ENCODE data around the gene TYROBP. TPM values are rescaled to one million over a fixed set of nuclear protein-coding genes. Genes with fewer than 3 reads are reported as not detected.
"Not testable (repeated sequence)": the region's sequence is repeated elsewhere in the genome, so short reads cannot be mapped to it uniquely, and the experiment has no call there.

TYROBP gene
- 0.26 TPM in 1 of 2 replicates, not detected in the other for total RNA-seq
- polyA plus RNA-seq = not detected in 2 replicates
- polyA plus RNA-seq (2012) = 0.31 TPM in 1 of 2 replicates, not detected in the other
- not detected in 2 replicates for polyA minus RNA-seq (ENCODE audit: low replicate concordance)

DNA sequence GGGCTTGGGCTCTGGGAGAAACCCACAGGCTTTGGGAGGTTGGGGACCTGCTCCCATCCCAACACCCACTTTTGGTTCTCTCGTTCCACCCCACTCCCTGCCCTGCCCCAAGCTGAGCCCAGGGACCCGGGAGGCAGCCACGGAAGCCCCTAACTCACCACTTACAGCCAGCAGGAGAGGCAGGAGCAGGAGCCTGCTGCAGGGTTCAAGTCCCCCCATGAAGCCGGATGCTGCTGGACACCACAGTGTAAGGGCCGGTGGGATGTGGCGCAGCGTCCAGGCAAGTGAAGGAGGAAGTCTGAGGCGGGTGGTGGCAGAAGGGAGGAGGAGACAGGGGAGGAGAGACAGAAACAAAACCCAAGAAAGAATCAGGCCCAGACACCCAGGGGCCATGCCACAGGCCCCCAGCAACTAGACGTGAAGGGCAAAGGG is at the start of gene TYROBP:
TSS of gene TYROBP (minus strand) at position 286 of the 432 bp plus-strand sequence. CDS start at position 219, 67 bp downstream.
- no peak within 1 kb of the TSS for H3K4me3 ChIP-seq (replicated peaks in 1 of 4; ENCODE audit: control extremely low read depth in 1 of 4, insufficient read depth in 1 of 4, low read depth in 3 of 4, low read length in 4 of 4)
- peaks cover 5% of the 10 kb centered on the region for H3K4me1 ChIP-seq (ENCODE audit: control insufficient read depth, extremely low read depth, insufficient read depth, low read length)
- no peak within 1 kb of the TSS for H3K4me2 ChIP-seq (ENCODE audit: extremely low read depth, insufficient read depth, low read length)
- no peaks in the 10 kb centered on the region for H4K20me1 ChIP-seq (ENCODE audit: control insufficient read depth, extremely low read depth, insufficient read depth, low read length)
- no peak for TF ChIP-seq EZH2 (IDR thresholded peaks at IDR 0.05; ENCODE audit: low read length, missing control alignments)
- TF ChIP-seq, protein P1, sequence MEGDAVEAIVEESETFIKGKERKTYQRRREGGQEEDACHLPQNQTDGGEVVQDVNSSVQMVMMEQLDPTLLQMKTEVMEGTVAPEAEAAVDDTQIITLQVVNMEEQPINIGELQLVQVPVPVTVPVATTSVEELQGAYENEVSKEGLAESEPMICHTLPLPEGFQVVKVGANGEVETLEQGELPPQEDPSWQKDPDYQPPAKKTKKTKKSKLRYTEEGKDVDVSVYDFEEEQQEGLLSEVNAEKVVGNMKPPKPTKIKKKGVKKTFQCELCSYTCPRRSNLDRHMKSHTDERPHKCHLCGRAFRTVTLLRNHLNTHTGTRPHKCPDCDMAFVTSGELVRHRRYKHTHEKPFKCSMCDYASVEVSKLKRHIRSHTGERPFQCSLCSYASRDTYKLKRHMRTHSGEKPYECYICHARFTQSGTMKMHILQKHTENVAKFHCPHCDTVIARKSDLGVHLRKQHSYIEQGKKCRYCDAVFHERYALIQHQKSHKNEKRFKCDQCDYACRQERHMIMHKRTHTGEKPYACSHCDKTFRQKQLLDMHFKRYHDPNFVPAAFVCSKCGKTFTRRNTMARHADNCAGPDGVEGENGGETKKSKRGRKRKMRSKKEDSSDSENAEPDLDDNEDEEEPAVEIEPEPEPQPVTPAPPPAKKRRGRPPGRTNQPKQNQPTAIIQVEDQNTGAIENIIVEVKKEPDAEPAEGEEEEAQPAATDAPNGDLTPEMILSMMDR (conservative IDR thresholded peaks at IDR 0.05 in 1 of 2, IDR thresholded peaks at IDR 0.05 in 1 of 2; ENCODE audit: low read depth in 1 of 2, low read length in 2 of 2) = no peak
- H3K9ac ChIP-seq (ENCODE audit: insufficient read depth, low read length) = no peak within 1 kb of the TSS
- no peaks in the 10 kb centered on the region for H3K9me3 ChIP-seq (ENCODE audit: control insufficient read depth, insufficient read depth, low read depth, low read length)
- no peak within 1 kb of the TSS for H2AFZ ChIP-seq (ENCODE audit: low read length)
- no peak for DNase-seq (ENCODE audit: low read depth in 2 of 2)
- H3K79me2 ChIP-seq (ENCODE audit: control insufficient read depth, insufficient read depth, low read length) = no peaks in the 10 kb centered on the region
- H3K36me3 ChIP-seq (ENCODE audit: control insufficient read depth, insufficient read depth, low read length) = no peaks in the 10 kb centered on the region
- H3K27ac ChIP-seq (ENCODE audit: insufficient read depth, low read length) = no peak within 1 kb of the TSS
- H3K27me3 ChIP-seq (ENCODE audit: control insufficient read depth, insufficient read depth, low read length) = no peaks in the 10 kb centered on the region

DNA sequence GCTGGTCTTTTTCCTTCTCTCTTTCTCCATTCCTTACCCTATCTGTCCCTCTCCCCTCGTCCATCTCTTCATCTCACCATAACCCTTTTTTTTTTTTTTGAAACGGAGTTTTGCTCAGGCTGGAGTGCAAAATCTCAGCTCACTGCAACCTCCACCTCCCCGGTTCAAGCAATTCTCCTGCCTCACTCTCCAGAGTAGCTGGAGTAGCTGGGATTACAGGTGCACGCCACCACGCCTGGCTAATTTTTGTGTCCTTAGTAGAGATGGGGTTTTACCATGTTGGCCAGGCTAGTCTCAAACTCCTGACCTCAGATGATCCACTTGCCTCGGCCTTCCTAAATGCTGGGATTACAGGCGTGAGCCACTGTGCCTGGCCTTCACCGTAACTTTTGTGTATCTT is 49.3 kb upstream of the TYROBP start:
- H3K4me3 ChIP-seq (replicated peaks in 1 of 4; ENCODE audit: control extremely low read depth in 1 of 4, insufficient read depth in 1 of 4, low read depth in 3 of 4, low read length in 4 of 4); H4K20me1 ChIP-seq (ENCODE audit: control insufficient read depth, extremely low read depth, insufficient read depth, low read length); H3K4me1 ChIP-seq (ENCODE audit: control insufficient read depth, extremely low read depth, insufficient read depth, low read length); DNase-seq (ENCODE audit: low read depth in 2 of 2); H3K9me3 ChIP-seq (ENCODE audit: control insufficient read depth, insufficient read depth, low read depth, low read length); H3K27ac ChIP-seq (ENCODE audit: insufficient read depth, low read length); H3K36me3 ChIP-seq (ENCODE audit: control insufficient read depth, insufficient read depth, low read length); H3K4me2 ChIP-seq (ENCODE audit: extremely low read depth, insufficient read depth, low read length); H3K9ac ChIP-seq (ENCODE audit: insufficient read depth, low read length); H3K79me2 ChIP-seq (ENCODE audit: control insufficient read depth, insufficient read depth, low read length); H2AFZ ChIP-seq (ENCODE audit: low read length): not testable (repeated sequence)
- peaks cover 26% of the 10 kb centered on the region for H3K27me3 ChIP-seq (ENCODE audit: control insufficient read depth, insufficient read depth, low read length)

DNA sequence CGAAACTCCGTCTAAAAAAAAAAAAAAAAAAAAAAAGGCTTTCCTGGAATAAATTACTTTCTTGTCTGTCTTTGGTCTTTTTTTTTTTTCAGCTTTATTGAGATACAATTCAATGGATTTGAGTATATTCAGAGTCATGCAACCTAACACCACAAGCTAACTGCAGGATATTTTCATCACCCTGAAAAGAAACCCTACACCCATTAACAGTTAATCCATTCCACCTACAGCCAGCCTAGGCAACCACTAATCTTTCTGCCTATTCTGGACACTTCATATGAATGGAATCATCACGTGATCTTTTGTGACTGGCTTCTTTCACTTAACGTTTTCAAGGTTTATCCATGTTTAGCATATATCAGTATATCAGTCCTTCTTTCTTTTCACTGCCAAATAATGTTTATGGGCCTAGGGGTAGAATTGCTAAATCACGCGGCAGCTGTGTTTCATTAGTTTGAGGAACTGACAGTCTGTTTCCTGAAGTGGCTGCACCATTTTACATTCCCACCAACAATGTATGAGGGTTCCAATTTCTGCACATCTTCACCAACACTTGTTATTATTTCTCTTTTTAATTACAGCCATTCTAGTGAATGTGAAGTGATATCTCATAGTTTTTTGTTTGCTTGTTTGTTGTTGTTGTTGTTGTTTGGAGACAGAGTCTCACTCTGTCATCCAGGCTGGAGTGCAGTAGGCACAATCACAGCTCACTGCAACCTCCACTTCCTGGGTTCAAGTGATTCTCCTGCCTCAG is 48.0 kb upstream of the TYROBP start:
- Histone ChIP-seq H2AFZ (ENCODE audit: low read length) (no peak overlapping the region), H3K4me3 (replicated peaks in 1 of 4; ENCODE audit: control extremely low read depth in 1 of 4, insufficient read depth in 1 of 4, low read depth in 3 of 4, low read length in 4 of 4) (no peak overlapping the region), H3K9me3 (ENCODE audit: control insufficient read depth, insufficient read depth, low read depth, low read length) (no peaks in the 10 kb centered on the region), H3K4me2 (ENCODE audit: extremely low read depth, insufficient read depth, low read length) (no peak overlapping the region), H3K36me3 (ENCODE audit: control insufficient read depth, insufficient read depth, low read length) (no peaks in the 10 kb centered on the region), H3K4me1 (ENCODE audit: control insufficient read depth, extremely low read depth, insufficient read depth, low read length) (no peaks in the 10 kb centered on the region), H3K79me2 (ENCODE audit: control insufficient read depth, insufficient read depth, low read length) (no peaks in the 10 kb centered on the region), H4K20me1 (ENCODE audit: control insufficient read depth, extremely low read depth, insufficient read depth, low read length) (no peaks in the 10 kb centered on the region), H3K27me3 (ENCODE audit: control insufficient read depth, insufficient read depth, low read length) (peaks cover 26% of the 10 kb centered on the region), H3K9ac (ENCODE audit: insufficient read depth, low read length) (no peak overlapping the region), H3K27ac (ENCODE audit: insufficient read depth, low read length) (no peak overlapping the region)
- DNase-seq (ENCODE audit: low read depth in 2 of 2) = no peak
- no peak for TF ChIP-seq EZH2 (IDR thresholded peaks at IDR 0.05; ENCODE audit: low read length, missing control alignments)
- TF ChIP-seq, protein P1 (conservative IDR thresholded peaks at IDR 0.05 in 1 of 2, IDR thresholded peaks at IDR 0.05 in 1 of 2; ENCODE audit: low read depth in 1 of 2, low read length in 2 of 2) = no peak
